ENCODE results near the gene KIAA0825. TPM values are rescaled to one million over a fixed set of nuclear protein-coding genes. Genes with fewer than 3 reads are reported as not detected.

Gene KIAA0825
- total RNA-seq, 1 donor from 2014 or later: 5.0 TPM

DNA sequence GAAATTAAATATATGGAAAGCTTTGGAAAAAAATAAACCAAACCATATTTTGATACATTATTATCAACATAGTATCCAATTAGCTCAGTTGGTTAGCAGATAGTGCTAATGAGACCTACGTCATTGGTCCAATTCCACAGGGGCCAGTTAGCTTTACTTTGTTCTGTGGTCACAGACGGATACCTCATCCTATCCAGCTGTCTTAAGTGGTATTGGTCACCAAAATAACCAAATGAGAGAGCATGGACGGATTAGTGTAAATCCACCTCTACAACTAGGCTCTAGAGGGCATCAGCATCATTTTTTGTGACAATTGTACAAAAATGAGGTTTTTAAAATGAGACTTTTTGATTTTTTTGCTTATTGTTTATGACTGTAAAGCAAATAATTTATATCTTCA lies 364.2 kb downstream of the KIAA0825 start:
- no peak for TF ChIP-seq CTCF (IDR thresholded peaks at IDR 0.05)
- Mint-ChIP-seq H3K4me3 (ENCODE audit: unreplicated experiment) (no peak overlapping the region), H3K27me3 (ENCODE audit: unreplicated experiment) (peaks cover 2% of the 10 kb centered on the region), H3K9me3 (ENCODE audit: unreplicated experiment) (no peaks in the 10 kb centered on the region), H3K27ac (ENCODE audit: unreplicated experiment) (no peak overlapping the region), H3K4me1 (ENCODE audit: unreplicated experiment) (no peaks in the 10 kb centered on the region), H3K36me3 (ENCODE audit: unreplicated experiment) (no peaks in the 10 kb centered on the region)
- no peak for DNase-seq (ENCODE audit: extremely low spot score, unreplicated experiment)

- H3K27me3 Mint-ChIP-seq (ENCODE audit: unreplicated experiment): no peaks in the 10 kb centered on the region
- no peak for TF ChIP-seq CTCF (IDR thresholded peaks at IDR 0.05)
- H3K4me1 Mint-ChIP-seq (ENCODE audit: unreplicated experiment): no peaks in the 10 kb centered on the region
- H3K27ac Mint-ChIP-seq (ENCODE audit: unreplicated experiment): no peak overlapping the region
- H3K9me3 Mint-ChIP-seq (ENCODE audit: unreplicated experiment): no peaks in the 10 kb centered on the region
- no peak for DNase-seq (ENCODE audit: extremely low spot score, unreplicated experiment)
- no peak overlapping the region for H3K4me3 Mint-ChIP-seq (ENCODE audit: unreplicated experiment)
- H3K36me3 Mint-ChIP-seq (ENCODE audit: unreplicated experiment): no peaks in the 10 kb centered on the region
Observed at GRCh38 chr5:94250985-94251384, 367.4 kb downstream of the KIAA0825 start.

DNA sequence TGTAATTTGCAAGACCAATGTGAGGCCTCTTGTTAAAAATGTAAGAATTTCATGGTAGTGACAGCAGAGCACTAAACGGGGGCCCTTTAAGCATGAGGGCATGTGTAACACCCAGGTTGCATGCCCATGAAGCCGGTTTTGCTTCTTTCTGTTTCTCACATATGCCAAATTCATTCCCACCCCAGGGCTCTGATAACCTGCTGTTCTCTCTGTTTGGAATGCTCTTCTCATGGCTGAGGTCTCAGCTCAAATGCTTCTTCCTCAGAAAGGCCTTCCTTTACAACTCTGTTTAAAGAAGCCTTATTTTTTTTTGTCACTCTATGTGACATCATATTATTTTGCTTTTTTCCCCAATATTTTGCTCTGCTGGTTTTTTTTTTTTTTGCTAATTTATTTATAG lies 369.0 kb downstream of the KIAA0825 start:
- H3K27ac Mint-ChIP-seq (ENCODE audit: unreplicated experiment): no peak overlapping the region
- H3K27me3 Mint-ChIP-seq (ENCODE audit: unreplicated experiment): no peaks in the 10 kb centered on the region
- no peaks in the 10 kb centered on the region for H3K4me1 Mint-ChIP-seq (ENCODE audit: unreplicated experiment)
- no peak for DNase-seq (ENCODE audit: extremely low spot score, unreplicated experiment)
- H3K36me3 Mint-ChIP-seq (ENCODE audit: unreplicated experiment): no peaks in the 10 kb centered on the region
- no peak for TF ChIP-seq CTCF (IDR thresholded peaks at IDR 0.05)
- no peaks in the 10 kb centered on the region for H3K9me3 Mint-ChIP-seq (ENCODE audit: unreplicated experiment)
- H3K4me3 Mint-ChIP-seq (ENCODE audit: unreplicated experiment): no peak overlapping the region

DNA sequence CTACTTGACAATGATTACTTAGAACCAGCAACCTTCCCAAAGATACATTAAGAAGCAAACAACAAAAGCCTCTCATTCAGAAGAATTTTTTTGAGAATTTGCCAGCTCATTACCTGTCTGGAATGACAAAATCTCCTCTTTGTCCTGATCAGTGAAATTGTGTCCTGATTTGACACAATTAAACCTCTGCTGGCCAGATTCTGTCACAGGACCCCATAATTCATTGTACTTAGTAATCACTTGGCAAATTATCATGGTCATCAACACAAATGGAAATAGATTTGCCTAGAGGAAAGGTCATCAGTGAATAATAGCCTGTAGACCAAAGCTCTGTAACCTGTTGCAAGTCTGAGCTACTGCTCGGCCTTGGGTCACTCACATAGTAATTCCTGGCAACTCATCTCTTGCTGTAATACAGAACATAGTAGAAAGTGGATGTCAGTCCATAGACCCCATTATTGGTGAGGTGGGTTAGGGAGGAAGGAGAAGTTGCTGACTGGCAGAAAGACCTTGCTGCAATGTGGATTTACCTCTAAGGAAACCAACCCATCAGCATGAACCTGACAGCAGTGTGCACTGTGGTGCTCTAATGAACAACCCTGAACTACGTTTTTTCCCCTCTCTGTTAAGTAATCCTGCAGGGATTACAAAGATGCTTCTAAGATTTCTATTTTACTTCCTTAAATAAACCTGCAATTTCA lies 370.1 kb downstream of the KIAA0825 start:
- H3K4me1 Mint-ChIP-seq (ENCODE audit: unreplicated experiment): no peaks in the 10 kb centered on the region
- no peak overlapping the region for H3K27ac Mint-ChIP-seq (ENCODE audit: unreplicated experiment)
- H3K9me3 Mint-ChIP-seq (ENCODE audit: unreplicated experiment): no peaks in the 10 kb centered on the region
- no peak for DNase-seq (ENCODE audit: extremely low spot score, unreplicated experiment)
- H3K27me3 Mint-ChIP-seq (ENCODE audit: unreplicated experiment): no peaks in the 10 kb centered on the region
- no peak overlapping the region for H3K4me3 Mint-ChIP-seq (ENCODE audit: unreplicated experiment)
- TF ChIP-seq CTCF (IDR thresholded peaks at IDR 0.05): no peak
- H3K36me3 Mint-ChIP-seq (ENCODE audit: unreplicated experiment): no peaks in the 10 kb centered on the region

DNA sequence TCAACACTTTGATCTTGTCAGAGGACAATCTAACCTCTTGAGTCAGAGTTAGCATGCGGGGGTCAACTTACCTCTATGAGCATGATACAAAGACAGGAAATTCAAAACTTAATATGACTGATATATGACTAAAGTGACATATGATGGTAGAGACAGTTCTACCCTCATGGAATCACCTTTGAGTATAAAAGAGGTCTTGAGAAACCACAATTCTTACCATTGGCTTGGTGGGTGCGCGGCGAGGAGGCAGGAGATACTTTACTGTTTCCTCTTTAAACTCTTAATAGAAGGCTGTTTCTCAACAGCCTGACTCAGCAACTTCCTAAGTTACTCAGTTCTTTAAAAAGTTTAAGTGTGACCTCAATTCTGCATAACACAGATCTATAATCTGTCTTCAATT lies 372.8 kb downstream of the KIAA0825 start:
- no peak for TF ChIP-seq CTCF (IDR thresholded peaks at IDR 0.05)
- peaks cover 8% of the 10 kb centered on the region for H3K4me1 Mint-ChIP-seq (ENCODE audit: unreplicated experiment)
- no peak for DNase-seq (ENCODE audit: extremely low spot score, unreplicated experiment)
- no peaks in the 10 kb centered on the region for H3K9me3 Mint-ChIP-seq (ENCODE audit: unreplicated experiment)
- no peak overlapping the region for H3K27ac Mint-ChIP-seq (ENCODE audit: unreplicated experiment)
- H3K36me3 Mint-ChIP-seq (ENCODE audit: unreplicated experiment): no peaks in the 10 kb centered on the region
- H3K4me3 Mint-ChIP-seq (ENCODE audit: unreplicated experiment): no peak overlapping the region
- H3K27me3 Mint-ChIP-seq (ENCODE audit: unreplicated experiment): no peaks in the 10 kb centered on the region

All from osteocyte (in vitro differentiated cells).